ENCODE measurements around the gene HNRNPA2B1. TPM values are rescaled to one million over a fixed set of nuclear protein-coding genes. Genes with fewer than 3 reads are reported as not detected.
A peak's percentile ranks its signal among the peaks of the same experiment; 100 is the strongest.

HNRNPA2B1 gene
- total RNA-seq, 1 experiment from 2014 or later, result 1,137 TPM

DNA sequence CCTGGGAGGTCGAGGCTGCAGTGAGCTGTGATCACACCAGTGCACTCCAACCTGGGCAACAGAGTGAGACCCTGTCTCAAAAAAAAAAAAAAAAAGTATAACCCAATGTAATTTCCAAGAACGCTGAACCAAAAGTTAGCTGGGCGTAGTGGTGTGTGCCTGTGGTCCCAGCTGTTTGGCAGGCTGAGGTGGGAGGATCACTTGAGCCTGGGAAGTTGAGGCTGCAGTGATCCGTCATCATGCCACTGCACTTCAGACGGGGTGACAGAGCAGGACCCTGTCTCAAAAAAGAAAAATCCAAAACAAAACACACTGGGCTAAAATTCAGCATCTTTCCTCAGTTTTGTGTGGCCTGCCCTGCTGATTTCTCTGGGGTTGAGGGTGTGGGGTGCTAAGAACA, 21.1 kb downstream of the HNRNPA2B1 start:
- Histone ChIP-seq H3K23ac (ENCODE audit: insufficient read length, low read depth, low read length) (no peak overlapping the region), H3K4ac (ENCODE audit: low read depth, low read length) (no peak overlapping the region), H3K23me2 (ENCODE audit: insufficient read length, low read depth, low read length, poor library complexity, severe bottlenecking) (no peaks in the 10 kb centered on the region), H2BK120ac (ENCODE audit: low read depth, low read length, poor library complexity, severe bottlenecking) (no peak overlapping the region), H3K14ac (ENCODE audit: insufficient read depth, low read length) (no peak overlapping the region), H2BK15ac (ENCODE audit: low read depth, low read length) (no peak overlapping the region), H4K8ac (replicated peaks; ENCODE audit: insufficient read length, low read depth, low read length) (no peak overlapping the region), H3K27me3 (ENCODE audit: insufficient read depth, low read length) (no peaks in the 10 kb centered on the region), H2AK5ac (ENCODE audit: insufficient read length, low read length) (no peak overlapping the region), H3K56ac (ENCODE audit: insufficient read length, low read depth, low read length) (no peak overlapping the region), H3K79me1 (ENCODE audit: insufficient read depth, low read depth, low read length, poor library complexity, severe bottlenecking) (no peaks in the 10 kb centered on the region), H2BK5ac (ENCODE audit: insufficient read length, low read length) (no peak overlapping the region), H2BK12ac (ENCODE audit: insufficient read length, low read depth, low read length) (no peak overlapping the region), H2AFZ (ENCODE audit: low read length) (no peak overlapping the region), H3K9ac (ENCODE audit: extremely low read depth, insufficient read length, low read length) (no peak overlapping the region), H4K5ac (ENCODE audit: insufficient read length, low read depth, low read length) (no peak overlapping the region), H2BK20ac (ENCODE audit: low read depth, low read length, poor library complexity, severe bottlenecking) (no peak overlapping the region), H3K4me2 (ENCODE audit: insufficient read depth, insufficient read length, low read length) (no peak overlapping the region), H3T11ph (ENCODE audit: low read length) (no peak overlapping the region), H3K4me1 (ENCODE audit: insufficient read depth, low read length) (no peaks in the 10 kb centered on the region; the same call in 1 of the 2 replicates), H3K9me3 (ENCODE audit: control insufficient read depth, low read depth, low read length) (no peaks in the 10 kb centered on the region), H4K91ac (ENCODE audit: insufficient read length, low read depth, low read length) (no peak overlapping the region), H3K18ac (ENCODE audit: insufficient read length, low read depth, low read length) (no peak overlapping the region), H3K79me2 (ENCODE audit: insufficient read depth, low read length) (peaks cover 2% of the 10 kb centered on the region; the same call in 1 of the 2 replicates), H3K27ac (ENCODE audit: insufficient read length, low read depth, low read length) (no peak overlapping the region), H4K20me1 (ENCODE audit: control insufficient read depth, insufficient read depth, insufficient read length) (no peaks in the 10 kb centered on the region)
- H3K27ac Mint-ChIP-seq, result peak overlapping the region in 1 of 3 experiments; percentile 57; a peak in 1 of 7 replicates
- no peak for DNase-seq
- H3K4me1 Mint-ChIP-seq, result peaks cover 6 to 13% of the 10 kb centered on the region in 2 experiments; a peak in 3 of 4 replicates
- H3K36me3 Mint-ChIP-seq (ENCODE audit: insufficient read depth in 1 of 3, low read depth in 3 of 3), result peaks cover 27 to 51% (median 45%) of the 10 kb centered on the region in 3 experiments
- WGBS (ENCODE audit: extremely low coverage, insufficient read length, low lambda C conversion rate), result no CpG with 5 or more reads among the region's 5 CpGs
- peaks cover 10 to 19% of the 10 kb centered on the region in 2 experiments for H3K9me3 Mint-ChIP-seq
- TF ChIP-seq, protein P1, sequence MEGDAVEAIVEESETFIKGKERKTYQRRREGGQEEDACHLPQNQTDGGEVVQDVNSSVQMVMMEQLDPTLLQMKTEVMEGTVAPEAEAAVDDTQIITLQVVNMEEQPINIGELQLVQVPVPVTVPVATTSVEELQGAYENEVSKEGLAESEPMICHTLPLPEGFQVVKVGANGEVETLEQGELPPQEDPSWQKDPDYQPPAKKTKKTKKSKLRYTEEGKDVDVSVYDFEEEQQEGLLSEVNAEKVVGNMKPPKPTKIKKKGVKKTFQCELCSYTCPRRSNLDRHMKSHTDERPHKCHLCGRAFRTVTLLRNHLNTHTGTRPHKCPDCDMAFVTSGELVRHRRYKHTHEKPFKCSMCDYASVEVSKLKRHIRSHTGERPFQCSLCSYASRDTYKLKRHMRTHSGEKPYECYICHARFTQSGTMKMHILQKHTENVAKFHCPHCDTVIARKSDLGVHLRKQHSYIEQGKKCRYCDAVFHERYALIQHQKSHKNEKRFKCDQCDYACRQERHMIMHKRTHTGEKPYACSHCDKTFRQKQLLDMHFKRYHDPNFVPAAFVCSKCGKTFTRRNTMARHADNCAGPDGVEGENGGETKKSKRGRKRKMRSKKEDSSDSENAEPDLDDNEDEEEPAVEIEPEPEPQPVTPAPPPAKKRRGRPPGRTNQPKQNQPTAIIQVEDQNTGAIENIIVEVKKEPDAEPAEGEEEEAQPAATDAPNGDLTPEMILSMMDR (conservative IDR thresholded peaks at IDR 0.05), result no peak
- H3K4me3 Mint-ChIP-seq, result no peak overlapping the region
- H3K27me3 Mint-ChIP-seq (ENCODE audit: low read depth), result peaks cover 1% of the 10 kb centered on the region; the same call in 1 of the 2 replicates
